Thyroid gland (tissue), 4 donors: ENCODE measurements around the gene UQCRC2. TPM values are rescaled to one million over a fixed set of nuclear protein-coding genes. Genes with fewer than 3 reads are reported as not detected.

Source experiments
- DNase-seq, 2 donors: peaks; one replicate each; pipeline ENCODE4 v3.0.0-alpha.2; 2019
- H3K27ac ChIP-seq, 3 donors: fragments of 200-600 bp; sonication (generic); 1 replicate in 2 of 3; 2 replicates in 1 of 3; pipeline ENCODE4 v1.5.1; 2016 to 2019; ENCODE audit warnings: mild to moderate bottlenecking in 1 of 3, moderate library complexity in 1 of 3
- H3K27me3 ChIP-seq: fragments of 200-600 bp; sonication (generic); one replicate; pipeline ENCODE4 v1.5.1; 2019
- H3K36me3 ChIP-seq, 2 donors: fragments of 200-600 bp; sonication (generic); one replicate each; pipeline ENCODE4 v1.5.1; 2016 to 2019
- H3K4me1 ChIP-seq, 2 donors: fragments of 200-600 bp; sonication (generic); one replicate each; pipeline ENCODE4 v1.5.1; 2017 to 2019
- H3K4me3 ChIP-seq, 3 donors: fragments of 200-600 bp; sonication (generic); replicated peaks in 1 of 3; 1 replicate in 2 of 3; 2 replicates in 1 of 3; pipeline ENCODE4 v1.5.1; 2016; ENCODE audit warnings: mild to moderate bottlenecking in 1 of 3
- H3K9me3 ChIP-seq: fragments of 200-600 bp; sonication (generic); one replicate; pipeline ENCODE4 v1.5.1; 2017
- POLR2A ChIP-seq, 2 donors: fragments of 450-650 bp; IDR thresholded peaks; one replicate each; pipeline ENCODE4 v1.6.1; 2017; ENCODE audit warnings: antibody characterized with exemption in 2 of 2, mild to moderate bottlenecking in 2 of 2, moderate library complexity in 1 of 2
- WGBS, 2 donors: methylation state at CpG; one replicate each; pipeline ENCODE4 v1.1.5; 2017; 5-methylcytosine and 5-hydroxymethylcytosine counted together
- intact Hi-C: fragments of 100-400 bp; cut with DNase I; formaldehyde crosslinking; loops from one replicate; pipeline ENCODE4 v1.15.1; 2023
- total RNA-seq, 4 donors: library from RNA; depleted of rRNA; stranded (reverse); fragments of >200 nt; gene quantifications; one replicate each; pipeline ENCODE4 v1.2.3, GENCODE V29; 2016
- TF ChIP-seq, protein P1 (sequence below), 6 experiments: fragments of 200-600 bp in 3 of 6; fragments of 450-650 bp in 3 of 6; sonication (generic) in 3 of 6; IDR thresholded peaks; one replicate each; pipeline ENCODE4 v1.5.1; 2016 to 2019; ENCODE audit warnings: antibody characterized with exemption in 6 of 6, mild to moderate bottlenecking in 2 of 6, inconsistent platforms in 1 of 6, moderate library complexity in 1 of 6

UQCRC2 gene
- total RNA-seq, 4 donors from 2014 or later: 168 to 333 (median 181) TPM

GRCh38 chr16:21964353-21964752 lies 11.2 kb downstream of the UQCRC2 start:
- H3K4me1 ChIP-seq: no peaks in the 10 kb centered on the region
- 86 to 90% methylated on average over 6 of the region's 6 CpGs for WGBS, 2 donors
- DNase-seq: no peak
- H3K4me3 ChIP-seq: no peak overlapping the region
- H3K36me3 ChIP-seq: peaks cover 94 to 96% of the 10 kb centered on the region in 2 donors
- H3K27me3 ChIP-seq: no peaks in the 10 kb centered on the region
- H3K27ac ChIP-seq: no peak overlapping the region
- TF ChIP-seq POLR2A (IDR thresholded peaks at IDR 0.05): no peak
- TF ChIP-seq, protein P1, sequence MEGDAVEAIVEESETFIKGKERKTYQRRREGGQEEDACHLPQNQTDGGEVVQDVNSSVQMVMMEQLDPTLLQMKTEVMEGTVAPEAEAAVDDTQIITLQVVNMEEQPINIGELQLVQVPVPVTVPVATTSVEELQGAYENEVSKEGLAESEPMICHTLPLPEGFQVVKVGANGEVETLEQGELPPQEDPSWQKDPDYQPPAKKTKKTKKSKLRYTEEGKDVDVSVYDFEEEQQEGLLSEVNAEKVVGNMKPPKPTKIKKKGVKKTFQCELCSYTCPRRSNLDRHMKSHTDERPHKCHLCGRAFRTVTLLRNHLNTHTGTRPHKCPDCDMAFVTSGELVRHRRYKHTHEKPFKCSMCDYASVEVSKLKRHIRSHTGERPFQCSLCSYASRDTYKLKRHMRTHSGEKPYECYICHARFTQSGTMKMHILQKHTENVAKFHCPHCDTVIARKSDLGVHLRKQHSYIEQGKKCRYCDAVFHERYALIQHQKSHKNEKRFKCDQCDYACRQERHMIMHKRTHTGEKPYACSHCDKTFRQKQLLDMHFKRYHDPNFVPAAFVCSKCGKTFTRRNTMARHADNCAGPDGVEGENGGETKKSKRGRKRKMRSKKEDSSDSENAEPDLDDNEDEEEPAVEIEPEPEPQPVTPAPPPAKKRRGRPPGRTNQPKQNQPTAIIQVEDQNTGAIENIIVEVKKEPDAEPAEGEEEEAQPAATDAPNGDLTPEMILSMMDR (IDR thresholded peaks at IDR 0.05): no peak
- intact Hi-C loops: no loop called here
- H3K9me3 ChIP-seq: no peaks in the 10 kb centered on the region

- no peak for DNase-seq
- Histone ChIP-seq H3K36me3 (peaks cover 89 to 96% of the 10 kb centered on the region in 2 donors), H3K4me1 (no peaks in the 10 kb centered on the region), H3K27me3 (no peaks in the 10 kb centered on the region), H3K9me3 (no peaks in the 10 kb centered on the region), H3K4me3 (no peak overlapping the region), H3K27ac (no peak overlapping the region)
- intact Hi-C loops: no loop called here
- 89 to 90% methylated on average over 4 of the region's 4 CpGs for WGBS, 2 donors
- TF ChIP-seq, protein P1 (IDR thresholded peaks at IDR 0.05): no peak
- no peak for TF ChIP-seq POLR2A (IDR thresholded peaks at IDR 0.05)
Observed at GRCh38 chr16:21971856-21972255, 18.7 kb downstream of the UQCRC2 start.

DNA sequence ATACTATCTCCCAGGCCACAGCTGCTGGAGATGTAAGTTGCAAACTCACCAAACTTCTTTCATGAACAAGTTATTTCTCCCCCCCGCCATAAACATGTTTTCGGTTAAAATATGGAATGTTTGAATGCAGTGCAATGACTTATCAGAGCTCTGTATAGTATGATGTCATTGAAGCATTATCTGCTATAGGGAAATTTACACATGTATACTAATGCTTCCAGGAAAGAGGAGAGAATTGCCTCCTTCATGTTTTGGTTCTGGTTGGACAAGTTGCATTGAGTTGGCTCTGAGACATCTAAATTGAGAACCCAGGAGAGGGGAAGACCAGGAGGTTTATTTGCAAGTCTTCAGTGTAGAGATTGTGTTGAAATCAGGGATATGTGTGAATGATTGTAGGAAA lies 20.8 kb downstream of the UQCRC2 start:
- no peaks in the 10 kb centered on the region for H3K27me3 ChIP-seq
- no peak overlapping the region for H3K27ac ChIP-seq
- DNase-seq: no peak
- peaks cover 84 to 91% of the 10 kb centered on the region in 2 donors for H3K36me3 ChIP-seq
- no peaks in the 10 kb centered on the region for H3K9me3 ChIP-seq
- no peak overlapping the region for H3K4me3 ChIP-seq
- no peaks in the 10 kb centered on the region for H3K4me1 ChIP-seq
- intact Hi-C loops: no loop called here
- TF ChIP-seq, protein P1 (IDR thresholded peaks at IDR 0.05): no peak
- TF ChIP-seq POLR2A (IDR thresholded peaks at IDR 0.05): no peak
- WGBS, 2 donors: 97 to 98% methylated on average over 2 of the region's 2 CpGs

- no peaks in the 10 kb centered on the region for H3K4me1 ChIP-seq
- intact Hi-C loops: no loop called here
- TF ChIP-seq, protein P1 (IDR thresholded peaks at IDR 0.05): no peak
- TF ChIP-seq POLR2A (IDR thresholded peaks at IDR 0.05): no peak
- no peaks in the 10 kb centered on the region for H3K9me3 ChIP-seq
- peaks cover 81 to 88% of the 10 kb centered on the region in 2 donors for H3K36me3 ChIP-seq
- no peaks in the 10 kb centered on the region for H3K27me3 ChIP-seq
- H3K4me3 ChIP-seq: no peak overlapping the region
- no peak for DNase-seq
- WGBS, 2 donors: 91 to 100% methylated on average over 3 to 4 of the region's 4 CpGs
- no peak overlapping the region for H3K27ac ChIP-seq
Observed at GRCh38 chr16:21980032-21980431, 26.9 kb downstream of the UQCRC2 start.

DNA sequence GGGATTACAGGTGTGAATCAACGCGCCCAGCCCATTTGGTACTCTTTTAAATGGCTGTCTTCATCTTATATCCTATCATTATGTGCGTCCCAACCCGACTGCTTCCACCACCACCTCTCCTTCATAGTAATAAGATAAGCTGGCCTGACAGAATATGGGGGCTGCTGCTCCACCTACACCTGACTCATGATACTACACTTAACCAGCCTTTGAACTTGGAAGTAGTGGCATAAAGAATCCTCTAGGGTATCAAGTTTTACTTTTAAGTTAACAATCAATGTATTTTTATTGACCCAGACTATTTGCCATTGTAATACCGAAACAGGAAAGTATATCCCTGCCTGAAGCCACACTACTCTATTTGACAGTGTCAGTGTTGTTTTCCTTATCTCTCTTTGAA lies 28.9 kb downstream of the UQCRC2 start:
- Histone ChIP-seq H3K27ac (no peak overlapping the region), H3K4me1 (no peaks in the 10 kb centered on the region), H3K36me3 (peaks cover 60 to 72% of the 10 kb centered on the region in 2 donors), H3K4me3 (no peak overlapping the region), H3K9me3 (no peaks in the 10 kb centered on the region), H3K27me3 (no peaks in the 10 kb centered on the region)
- intact Hi-C loops: no loop called here
- WGBS, 2 donors: 96 to 98% methylated on average over 5 of the region's 5 CpGs
- TF ChIP-seq, protein P1 (IDR thresholded peaks at IDR 0.05): no peak
- TF ChIP-seq POLR2A (IDR thresholded peaks at IDR 0.05): no peak
- DNase-seq: no peak
